Vagina (tissue), 2 donors: Measurements from ENCODE around the gene CHAF1A. TPM values are rescaled to one million over a fixed set of nuclear protein-coding genes. Genes with fewer than 3 reads are reported as not detected.

Source experiments
- DNase-seq, 2 donors: peaks; one replicate each; pipeline ENCODE4 v3.0.0-alpha.2; 2017; ENCODE audit errors: extremely low spot score in 2 of 2
- H3K27ac ChIP-seq: fragments of 200-600 bp; sonication (generic); one replicate; pipeline ENCODE4 v1.5.1; 2019
- H3K27me3 ChIP-seq: fragments of 200-600 bp; sonication (generic); one replicate; pipeline ENCODE4 v1.5.1; 2019
- H3K36me3 ChIP-seq, 2 donors: fragments of 200-600 bp; sonication (generic); one replicate each; pipeline ENCODE4 v1.5.1; 2017 to 2019
- H3K4me1 ChIP-seq: fragments of 200-600 bp; sonication (generic); one replicate; pipeline ENCODE4 v1.5.1; 2019
- H3K4me3 ChIP-seq, 2 donors: fragments of 200-600 bp; sonication (generic); 1 replicate in 1 of 2; 2 replicates in 1 of 2; pipeline ENCODE4 v1.5.1; 2016 to 2019
- H3K9me3 ChIP-seq: fragments of 200-600 bp; sonication (generic); one replicate; pipeline ENCODE4 v1.5.1; 2019
- CTCF ChIP-seq, 3 experiments: fragments of 450-650 bp in 2 of 3; fragments of 200-600 bp in 1 of 3; sonication (generic) in 1 of 3; IDR thresholded peaks; one replicate each; pipeline ENCODE4 v1.5.1; 2017 to 2019; ENCODE audit warnings: antibody characterized with exemption in 3 of 3, mild to moderate bottlenecking in 2 of 3, moderate library complexity in 2 of 3
- POLR2A ChIP-seq, 2 donors: fragments of 450-650 bp; IDR thresholded peaks; one replicate each; pipeline ENCODE4 v1.6.1; 2017; ENCODE audit warnings: antibody characterized with exemption in 2 of 2, mild to moderate bottlenecking in 2 of 2, moderate library complexity in 2 of 2
- POLR2AphosphoS5 ChIP-seq, 2 donors: sonication (generic); formaldehyde crosslinking; IDR thresholded peaks; one replicate each; pipeline ENCODE4 v1.9.0; 2017; ENCODE audit warnings: antibody characterized with exemption in 2 of 2, mild to moderate bottlenecking in 2 of 2, low read depth in 1 of 2; ENCODE audit not compliant: insufficient read depth in 1 of 2
- intact Hi-C: fragments of 100-400 bp; cut with DNase I; formaldehyde crosslinking; loops from one replicate; pipeline ENCODE4 v1.15.1; 2023
- total RNA-seq: library from RNA; depleted of rRNA; stranded (reverse); fragments of >200 nt; gene quantifications from one replicate; pipeline ENCODE4 v1.2.3, GENCODE V29; 2016

CHAF1A gene
- total RNA-seq, 1 donor from 2014 or later, result 21.4 TPM

GRCh38 chr19:4396949-4397783, 5.3 kb upstream of the CHAF1A start:
- Histone ChIP-seq H3K36me3 (peaks cover 0 to 14% of the 10 kb centered on the region in 2 donors), H3K27ac (peak overlapping the region; percentile 45), H3K4me1 (peaks cover 87% of the 10 kb centered on the region), H3K9me3 (no peaks in the 10 kb centered on the region), H3K27me3 (no peaks in the 10 kb centered on the region), H3K4me3 (no peak overlapping the region)
- peak in 1 of 2 donors; percentile 13 for TF ChIP-seq POLR2AphosphoS5 (IDR thresholded peaks at IDR 0.05; ENCODE audit: insufficient read depth in 1 of 2, low read depth in 1 of 2)
- no peak for TF ChIP-seq POLR2A (IDR thresholded peaks at IDR 0.05)
- DNase-seq, result no peak
- intact Hi-C loops, result loop anchor here (10.0 kb wide), 1 partner anchor 122 kb away; the partner anchor contains the start of gene SHD

- Histone ChIP-seq H3K27ac (peak overlapping the region; percentile 96), H3K4me1 (peaks cover 71% of the 10 kb centered on the region), H3K9me3 (no peaks in the 10 kb centered on the region), H3K36me3 (peaks cover 0 to 12% of the 10 kb centered on the region in 2 donors), H3K4me3 (peak overlapping the region; percentile 97 to 100), H3K27me3 (no peaks in the 10 kb centered on the region)
- TF ChIP-seq CTCF (IDR thresholded peaks at IDR 0.05), result no peak
- no peak for TF ChIP-seq POLR2A (IDR thresholded peaks at IDR 0.05)
- no peak for TF ChIP-seq POLR2AphosphoS5 (IDR thresholded peaks at IDR 0.05; ENCODE audit: insufficient read depth in 1 of 2, low read depth in 1 of 2)
- intact Hi-C loops, result loop anchor here (2.0 to 10.0 kb wide), 3 partner anchors 25 to 125 kb away; partner anchors contain the start of genes SHD and UBXN6
- DNase-seq, result no peak
Measured at GRCh38 chr19:4399812-4400134, 2.7 kb upstream of the CHAF1A start.

GRCh38 chr19:4400135-4400936, 2.1 kb upstream of the CHAF1A start, which contains the start of gene SH3GL1:
TSS of gene SH3GL1 (minus strand) at chr19:4400547. CDS start at chr19:4400368, 179 bp downstream.
- Histone ChIP-seq H3K27ac (peak within 1 kb of the TSS; percentile 96), H3K36me3 (peaks cover 0 to 7% of the 10 kb centered on the region in 2 donors), H3K4me3 (peak within 1 kb of the TSS; percentile 97 to 100), H3K4me1 (peaks cover 65% of the 10 kb centered on the region), H3K9me3 (no peaks in the 10 kb centered on the region), H3K27me3 (no peaks in the 10 kb centered on the region)
- TF ChIP-seq POLR2AphosphoS5 (IDR thresholded peaks at IDR 0.05; ENCODE audit: insufficient read depth in 1 of 2, low read depth in 1 of 2) (peak in 1 of 2 donors; percentile 82), CTCF (IDR thresholded peaks at IDR 0.05) (peak; percentile 93 to 97 (median 96)), POLR2A (IDR thresholded peaks at IDR 0.05) (peak in 1 of 2 donors; percentile 90)
- no peak for DNase-seq
- intact Hi-C loops, result loop anchor here (2.0 kb wide), 2 partner anchors 26 to 56 kb away; partner anchors contain the start of gene UBXN6

- Histone ChIP-seq H3K36me3 (no peaks in the 10 kb centered on the region), H3K27me3 (no peaks in the 10 kb centered on the region), H3K4me3 (peak overlapping the region; percentile 31 to 73), H3K4me1 (peaks cover 51% of the 10 kb centered on the region), H3K9me3 (no peaks in the 10 kb centered on the region), H3K27ac (peak overlapping the region; percentile 89)
- DNase-seq, result no peak
- intact Hi-C loops, result loop anchor here (2.0 kb wide), 2 partner anchors 27 to 55 kb away; partner anchors contain the start of gene UBXN6
- TF ChIP-seq POLR2AphosphoS5 (IDR thresholded peaks at IDR 0.05; ENCODE audit: insufficient read depth in 1 of 2, low read depth in 1 of 2) (no peak), CTCF (IDR thresholded peaks at IDR 0.05) (no peak), POLR2A (IDR thresholded peaks at IDR 0.05) (no peak)
Measured at GRCh38 chr19:4401769-4402170, 670 bp upstream of the CHAF1A start.
